Gastroesophageal sphincter (tissue), 4 donors: ENCODE data around the gene ABCC10. TPM values are rescaled to one million over a fixed set of nuclear protein-coding genes. Genes with fewer than 3 reads are reported as not detected.
"Not testable (repeated sequence)": the region's sequence is repeated elsewhere in the genome, so short reads cannot be mapped to it uniquely, and the experiment has no call there.

Source experiments
- ATAC-seq: fragments of 150-250 bp; one replicate; pipeline ENCODE4 v1.9.1; 2016; ENCODE audit warnings: mild to moderate bottlenecking, moderate library complexity
- H3K27ac ChIP-seq, 4 donors: fragments of 200-600 bp; sonication (generic) in 3 of 4; 1 replicate in 3 of 4; 2 replicates in 1 of 4; pipeline ENCODE4 v1.5.1; 2016 to 2019
- H3K27me3 ChIP-seq: fragments of 200-600 bp; sonication (generic); one replicate; pipeline ENCODE4 v1.5.1; 2019
- H3K36me3 ChIP-seq, 2 donors: fragments of 200-600 bp; sonication (generic); one replicate each; pipeline ENCODE4 v1.5.1; 2019; ENCODE audit warnings: control low read depth in 1 of 2
- H3K4me1 ChIP-seq, 3 donors: fragments of 200-600 bp; sonication (generic); 1 replicate in 2 of 3; 2 replicates in 1 of 3; pipeline ENCODE4 v1.5.1; 2016 to 2019; ENCODE audit warnings: control low read depth in 2 of 3
- H3K4me3 ChIP-seq, 2 donors: fragments of 200-600 bp; sonication (generic); one replicate each; pipeline ENCODE4 v1.5.1; 2019; ENCODE audit warnings: mild to moderate bottlenecking in 1 of 2, moderate library complexity in 1 of 2
- H3K9me3 ChIP-seq, 3 donors: fragments of 200-600 bp; sonication (generic); one replicate each; pipeline ENCODE4 v1.5.1; 2017 to 2019; ENCODE audit warnings: control low read depth in 2 of 3
- CTCF ChIP-seq, 4 experiments: fragments of 200-600 bp in 2 of 4; fragments of 450-650 bp in 2 of 4; sonication (generic) in 1 of 4; IDR thresholded peaks; one replicate each; pipeline ENCODE4 v1.5.1; 2017 to 2019; ENCODE audit warnings: antibody characterized with exemption in 4 of 4, mild to moderate bottlenecking in 2 of 4, moderate library complexity in 2 of 4
- EP300 ChIP-seq: sonication (generic); formaldehyde crosslinking; IDR thresholded peaks from one replicate; pipeline ENCODE4 v1.6.1; 2017; ENCODE audit warnings: antibody characterized with exemption, mild to moderate bottlenecking
- POLR2A ChIP-seq, 2 donors: fragments of 450-650 bp; IDR thresholded peaks; one replicate each; pipeline ENCODE4 v1.6.1; 2017; ENCODE audit warnings: antibody characterized with exemption in 2 of 2, mild to moderate bottlenecking in 2 of 2, moderate library complexity in 1 of 2
- POLR2AphosphoS5 ChIP-seq: sonication (generic); formaldehyde crosslinking; IDR thresholded peaks from one replicate; pipeline ENCODE4 v1.6.1; 2017; ENCODE audit warnings: antibody characterized with exemption
- WGBS, 2 donors: methylation state at CpG; one replicate each; pipeline ENCODE4 v1.1.5; 2018; ENCODE audit warnings: low coverage in 1 of 2; 5-methylcytosine and 5-hydroxymethylcytosine counted together
- total RNA-seq, 4 donors: library from RNA; depleted of rRNA; stranded (reverse); fragments of >200 nt; gene quantifications; one replicate each; pipeline ENCODE4 v1.1.0, GENCODE V29; 2016

ABCC10 gene
- total RNA-seq, 4 donors from 2014 or later, result 7.1 to 19.4 (median 10.2) TPM

DNA sequence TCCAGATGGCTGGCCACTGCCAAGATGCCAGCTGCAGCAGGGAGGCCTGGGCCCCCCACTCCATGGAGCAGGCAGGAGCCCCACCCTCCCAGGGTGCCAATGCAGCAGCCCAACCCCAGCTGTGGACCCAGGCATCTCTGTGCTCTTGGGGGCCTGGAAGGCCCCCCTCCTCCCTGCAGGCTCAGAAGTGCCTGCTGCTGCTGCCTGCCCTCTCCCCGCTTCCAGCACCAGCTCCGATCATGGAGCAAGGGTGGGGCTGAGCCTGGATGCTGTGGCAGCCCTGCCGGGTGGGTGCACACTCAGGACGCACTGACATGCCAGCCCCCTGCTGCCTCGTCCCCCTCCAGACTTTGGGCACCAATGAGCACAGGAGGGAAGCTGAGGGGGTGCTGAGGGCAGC lies 14.8 kb upstream of the ABCC10 start:
- Histone ChIP-seq H3K27me3 (peaks cover 21% of the 10 kb centered on the region), H3K4me1 (no peaks in the 10 kb centered on the region), H3K4me3 (no peak overlapping the region), H3K36me3 (no peaks in the 10 kb centered on the region), H3K9me3 (no peaks in the 10 kb centered on the region), H3K27ac (no peak overlapping the region)
- no peak for TF ChIP-seq POLR2AphosphoS5
- no peak for TF ChIP-seq POLR2A (IDR thresholded peaks at IDR 0.05)
- ATAC-seq, result no peak
- WGBS, 2 donors, result no CpG with 5 or more reads among the region's 5 CpGs

- Histone ChIP-seq H3K27me3 (peaks cover 18% of the 10 kb centered on the region), H3K36me3 (no peaks in the 10 kb centered on the region), H3K4me1 (no peaks in the 10 kb centered on the region), H3K27ac (no peak overlapping the region), H3K4me3 (no peak overlapping the region), H3K9me3 (no peaks in the 10 kb centered on the region)
- ATAC-seq, result no peak
- WGBS, 2 donors, result no CpG with 5 or more reads among the region's 2 CpGs
- TF ChIP-seq POLR2AphosphoS5 (no peak), EP300 (no peak), POLR2A (IDR thresholded peaks at IDR 0.05) (no peak), CTCF (IDR thresholded peaks at IDR 0.05) (no peak)
These were observed 14.3 kb upstream of the ABCC10 start for GRCh38 chr6:43413002-43413401.

GRCh38 chr6:43415275-43415674 lies 12.1 kb upstream of the ABCC10 start:
- not testable (repeated sequence) for H3K27ac ChIP-seq, H3K4me3 ChIP-seq, H3K27me3 ChIP-seq, ATAC-seq, H3K9me3 ChIP-seq, H3K36me3 ChIP-seq, H3K4me1 ChIP-seq
- WGBS, 2 donors, result 85 to 94% methylated on average over 4 to 8 of the region's 8 CpGs

DNA sequence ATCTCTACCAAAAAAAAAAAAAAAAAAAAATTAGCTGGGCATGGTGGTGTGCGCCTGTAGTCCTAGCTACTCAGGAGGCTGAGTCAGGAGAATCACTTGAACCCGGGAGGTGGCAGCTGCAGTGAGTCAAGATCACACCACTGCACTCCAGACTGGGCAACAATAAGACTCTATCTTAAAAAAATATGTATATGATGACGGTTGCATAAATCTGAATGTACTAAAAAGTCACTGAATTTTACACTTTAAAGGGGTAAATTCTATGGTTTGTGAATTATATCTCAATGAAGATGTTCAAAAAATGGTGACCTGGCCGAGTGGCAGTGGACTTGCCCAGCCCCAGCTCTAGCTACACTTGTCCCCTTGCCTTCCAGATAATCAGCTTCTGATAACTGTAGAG lies 10.4 kb upstream of the ABCC10 start:
- Histone ChIP-seq H3K27me3 (peaks cover 9% of the 10 kb centered on the region), H3K9me3 (no peaks in the 10 kb centered on the region), H3K4me3 (no peak overlapping the region), H3K4me1 (no peaks in the 10 kb centered on the region), H3K36me3 (no peaks in the 10 kb centered on the region), H3K27ac (no peak overlapping the region)
- WGBS, 2 donors, result 62 to 70% methylated on average over 3 to 4 of the region's 4 CpGs
- TF ChIP-seq CTCF (IDR thresholded peaks at IDR 0.05), result no peak
- no peak for TF ChIP-seq POLR2A (IDR thresholded peaks at IDR 0.05)
- TF ChIP-seq POLR2AphosphoS5, result no peak
- no peak for TF ChIP-seq EP300
- no peak for ATAC-seq

DNA sequence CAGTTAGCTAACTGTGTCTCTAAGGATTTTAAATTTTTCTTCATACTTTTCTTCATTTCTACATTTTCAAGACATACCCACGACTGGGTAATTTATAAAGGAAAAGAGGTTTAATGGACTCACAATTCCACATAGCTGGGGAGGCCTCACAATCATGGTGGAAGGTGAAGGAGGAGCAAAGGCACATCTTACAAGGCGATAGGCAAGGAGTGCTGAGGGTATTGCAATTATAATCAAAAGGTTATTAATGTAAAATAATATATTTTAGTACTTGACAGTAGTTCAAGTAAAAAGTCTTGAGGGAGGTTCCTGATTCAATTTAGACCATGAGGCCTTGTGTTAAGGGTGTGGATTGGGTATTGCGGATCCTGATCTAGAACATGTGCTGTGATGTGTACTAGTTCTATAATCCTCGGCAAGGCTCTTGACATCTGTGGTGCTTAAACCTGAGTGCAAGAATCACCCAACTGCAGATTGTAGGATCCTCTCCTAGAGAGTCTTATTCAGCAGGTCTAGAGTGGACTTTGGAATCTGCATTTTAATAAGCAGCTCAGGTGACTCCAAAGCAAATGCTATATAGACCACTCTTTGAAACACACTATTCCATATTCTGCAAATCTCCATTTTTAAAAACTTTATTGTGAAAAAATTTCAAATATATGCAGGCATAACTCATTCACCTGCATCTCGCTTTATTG lies 7.2 kb upstream of the ABCC10 start:
- H3K4me1 ChIP-seq, result no peaks in the 10 kb centered on the region
- TF ChIP-seq CTCF (IDR thresholded peaks at IDR 0.05), result no peak
- TF ChIP-seq EP300, result no peak
- no peak for TF ChIP-seq POLR2AphosphoS5
- no peak for TF ChIP-seq POLR2A (IDR thresholded peaks at IDR 0.05)
- no peak overlapping the region for H3K4me3 ChIP-seq
- H3K36me3 ChIP-seq, result no peaks in the 10 kb centered on the region
- no peaks in the 10 kb centered on the region for H3K27me3 ChIP-seq
- no peak overlapping the region for H3K27ac ChIP-seq
- no peak for ATAC-seq
- 69 to 70% methylated on average over 5 of the region's 5 CpGs for WGBS, 2 donors
- no peaks in the 10 kb centered on the region for H3K9me3 ChIP-seq

- no peak for ATAC-seq
- Histone ChIP-seq H3K9me3 (no peaks in the 10 kb centered on the region), H3K4me1 (no peaks in the 10 kb centered on the region), H3K27ac (no peak overlapping the region), H3K27me3 (no peaks in the 10 kb centered on the region), H3K4me3 (no peak overlapping the region), H3K36me3 (no peaks in the 10 kb centered on the region)
- 76 to 81% methylated on average over 3 of the region's 3 CpGs for WGBS, 2 donors
- TF ChIP-seq EP300 (no peak), CTCF (IDR thresholded peaks at IDR 0.05) (no peak), POLR2AphosphoS5 (no peak), POLR2A (IDR thresholded peaks at IDR 0.05) (no peak)
These were observed 5.5 kb upstream of the ABCC10 start for GRCh38 chr6:43421831-43422230.

GRCh38 chr6:43425083-43425482 lies 2.3 kb upstream of the ABCC10 start:
- not testable (repeated sequence) for H3K9me3 ChIP-seq, H3K4me3 ChIP-seq, ATAC-seq, H3K27ac ChIP-seq, H3K36me3 ChIP-seq, H3K27me3 ChIP-seq
- WGBS, 2 donors, result no CpG with 5 or more reads among the region's 33 CpGs
- H3K4me1 ChIP-seq, result peaks cover 0 to 21% (median 15%) of the 10 kb centered on the region in 3 donors
